ENCODE data around the gene SLC44A3. TPM values are rescaled to one million over a fixed set of nuclear protein-coding genes. Genes with fewer than 3 reads are reported as not detected.

SLC44A3 gene
- polyA plus RNA-seq, 1 donor = 70.5 TPM

GRCh38 chr1:94899756-94900155 lies 79.6 kb downstream of the SLC44A3 start:
- Histone ChIP-seq H3K27ac (ENCODE audit: low read length) (no peak overlapping the region), H3K4me3 (ENCODE audit: low read length) (no peak overlapping the region), H3K9me3 (ENCODE audit: control insufficient read depth, low read depth, low read length) (no peaks in the 10 kb centered on the region), H3K4me1 (ENCODE audit: control insufficient read depth, insufficient read depth, low read length) (no peaks in the 10 kb centered on the region), H3K27me3 (ENCODE audit: control insufficient read depth, insufficient read depth, low read length) (no peaks in the 10 kb centered on the region), H3K36me3 (ENCODE audit: control insufficient read depth, insufficient read depth, low read length) (peaks cover 26% of the 10 kb centered on the region)
- no CpG with 5 or more reads among the region's 1 CpG for WGBS (ENCODE audit: insufficient coverage, low lambda C conversion rate)
- no peak for DNase-seq

- WGBS (ENCODE audit: insufficient coverage, low lambda C conversion rate) = 60% methylated on average over 1 of the region's 4 CpGs
- Histone ChIP-seq H3K27ac (ENCODE audit: low read length) (no peak overlapping the region), H3K27me3 (ENCODE audit: control insufficient read depth, insufficient read depth, low read length) (no peaks in the 10 kb centered on the region), H3K9me3 (ENCODE audit: control insufficient read depth, low read depth, low read length) (no peaks in the 10 kb centered on the region), H3K4me1 (ENCODE audit: control insufficient read depth, insufficient read depth, low read length) (no peaks in the 10 kb centered on the region), H3K36me3 (ENCODE audit: control insufficient read depth, insufficient read depth, low read length) (peaks cover 13% of the 10 kb centered on the region), H3K4me3 (ENCODE audit: low read length) (no peak overlapping the region)
- no peak for DNase-seq
Measured at GRCh38 chr1:94901841-94902240, 81.7 kb downstream of the SLC44A3 start.

GRCh38 chr1:94903280-94904009 lies 83.3 kb downstream of the SLC44A3 start:
- Histone ChIP-seq H3K27ac (ENCODE audit: low read length) (no peak overlapping the region), H3K4me3 (ENCODE audit: low read length) (no peak overlapping the region), H3K27me3 (ENCODE audit: control insufficient read depth, insufficient read depth, low read length) (no peaks in the 10 kb centered on the region), H3K36me3 (ENCODE audit: control insufficient read depth, insufficient read depth, low read length) (peaks cover 8% of the 10 kb centered on the region), H3K9me3 (ENCODE audit: control insufficient read depth, low read depth, low read length) (no peaks in the 10 kb centered on the region), H3K4me1 (ENCODE audit: control insufficient read depth, insufficient read depth, low read length) (no peaks in the 10 kb centered on the region)
- WGBS (ENCODE audit: insufficient coverage, low lambda C conversion rate) = no CpG with 5 or more reads among the region's 7 CpGs
- no peak for DNase-seq

- no peak overlapping the region for H3K27ac ChIP-seq (ENCODE audit: low read length)
- DNase-seq = no peak
- no peaks in the 10 kb centered on the region for H3K4me1 ChIP-seq (ENCODE audit: control insufficient read depth, insufficient read depth, low read length)
- H3K4me3 ChIP-seq (ENCODE audit: low read length) = no peak overlapping the region
- H3K27me3 ChIP-seq (ENCODE audit: control insufficient read depth, insufficient read depth, low read length) = no peaks in the 10 kb centered on the region
- no CpG with 5 or more reads among the region's 4 CpGs for WGBS (ENCODE audit: insufficient coverage, low lambda C conversion rate)
- H3K9me3 ChIP-seq (ENCODE audit: control insufficient read depth, low read depth, low read length) = no peaks in the 10 kb centered on the region
- H3K36me3 ChIP-seq (ENCODE audit: control insufficient read depth, insufficient read depth, low read length) = peaks cover 6% of the 10 kb centered on the region
Measured at GRCh38 chr1:94905207-94905606, 85.0 kb downstream of the SLC44A3 start.

- Histone ChIP-seq H3K36me3 (ENCODE audit: control insufficient read depth, insufficient read depth, low read length) (peaks cover 3% of the 10 kb centered on the region), H3K27me3 (ENCODE audit: control insufficient read depth, insufficient read depth, low read length) (no peaks in the 10 kb centered on the region), H3K9me3 (ENCODE audit: control insufficient read depth, low read depth, low read length) (no peaks in the 10 kb centered on the region), H3K27ac (ENCODE audit: low read length) (no peak overlapping the region), H3K4me1 (ENCODE audit: control insufficient read depth, insufficient read depth, low read length) (no peaks in the 10 kb centered on the region), H3K4me3 (ENCODE audit: low read length) (no peak overlapping the region)
- no peak for DNase-seq
- WGBS (ENCODE audit: insufficient coverage, low lambda C conversion rate) = 88% methylated on average over 3 of the region's 5 CpGs
Measured at GRCh38 chr1:94906382-94906781, 86.2 kb downstream of the SLC44A3 start.

- no peaks in the 10 kb centered on the region for H3K36me3 ChIP-seq (ENCODE audit: control insufficient read depth, insufficient read depth, low read length)
- no peaks in the 10 kb centered on the region for H3K27me3 ChIP-seq (ENCODE audit: control insufficient read depth, insufficient read depth, low read length)
- no peaks in the 10 kb centered on the region for H3K9me3 ChIP-seq (ENCODE audit: control insufficient read depth, low read depth, low read length)
- 76% methylated on average over 3 of the region's 3 CpGs for WGBS (ENCODE audit: insufficient coverage, low lambda C conversion rate)
- DNase-seq = no peak
- no peak overlapping the region for H3K4me3 ChIP-seq (ENCODE audit: low read length)
- no peaks in the 10 kb centered on the region for H3K4me1 ChIP-seq (ENCODE audit: control insufficient read depth, insufficient read depth, low read length)
- H3K27ac ChIP-seq (ENCODE audit: low read length) = no peak overlapping the region
Measured at GRCh38 chr1:94907136-94907535, 87.0 kb downstream of the SLC44A3 start.

- H3K4me1 ChIP-seq (ENCODE audit: control insufficient read depth, insufficient read depth, low read length) = no peaks in the 10 kb centered on the region
- no peaks in the 10 kb centered on the region for H3K36me3 ChIP-seq (ENCODE audit: control insufficient read depth, insufficient read depth, low read length)
- WGBS (ENCODE audit: insufficient coverage, low lambda C conversion rate) = no CpG with 5 or more reads among the region's 7 CpGs
- H3K9me3 ChIP-seq (ENCODE audit: control insufficient read depth, low read depth, low read length) = no peaks in the 10 kb centered on the region
- no peaks in the 10 kb centered on the region for H3K27me3 ChIP-seq (ENCODE audit: control insufficient read depth, insufficient read depth, low read length)
- no peak overlapping the region for H3K27ac ChIP-seq (ENCODE audit: low read length)
- no peak for DNase-seq
- no peak overlapping the region for H3K4me3 ChIP-seq (ENCODE audit: low read length)
Measured at GRCh38 chr1:94908190-94908589, 88.0 kb downstream of the SLC44A3 start.

- no peaks in the 10 kb centered on the region for H3K36me3 ChIP-seq (ENCODE audit: control insufficient read depth, insufficient read depth, low read length)
- H3K27me3 ChIP-seq (ENCODE audit: control insufficient read depth, insufficient read depth, low read length) = no peaks in the 10 kb centered on the region
- no peak for DNase-seq
- no CpG with 5 or more reads among the region's 2 CpGs for WGBS (ENCODE audit: insufficient coverage, low lambda C conversion rate)
- H3K27ac ChIP-seq (ENCODE audit: low read length) = no peak overlapping the region
- H3K4me1 ChIP-seq (ENCODE audit: control insufficient read depth, insufficient read depth, low read length) = no peaks in the 10 kb centered on the region
- H3K4me3 ChIP-seq (ENCODE audit: low read length) = no peak overlapping the region
- no peaks in the 10 kb centered on the region for H3K9me3 ChIP-seq (ENCODE audit: control insufficient read depth, low read depth, low read length)
Measured at GRCh38 chr1:94908965-94909364, 88.8 kb downstream of the SLC44A3 start.

- Histone ChIP-seq H3K4me3 (ENCODE audit: low read length) (no peak overlapping the region), H3K4me1 (ENCODE audit: control insufficient read depth, insufficient read depth, low read length) (no peaks in the 10 kb centered on the region), H3K36me3 (ENCODE audit: control insufficient read depth, insufficient read depth, low read length) (no peaks in the 10 kb centered on the region), H3K27ac (ENCODE audit: low read length) (no peak overlapping the region), H3K9me3 (ENCODE audit: control insufficient read depth, low read depth, low read length) (no peaks in the 10 kb centered on the region), H3K27me3 (ENCODE audit: control insufficient read depth, insufficient read depth, low read length) (no peaks in the 10 kb centered on the region)
- DNase-seq = no peak
- WGBS (ENCODE audit: insufficient coverage, low lambda C conversion rate) = 95% methylated on average over 4 of the region's 6 CpGs
Measured at GRCh38 chr1:94909486-94909885, 89.3 kb downstream of the SLC44A3 start.

- Histone ChIP-seq H3K4me1 (ENCODE audit: control insufficient read depth, insufficient read depth, low read length) (no peaks in the 10 kb centered on the region), H3K4me3 (ENCODE audit: low read length) (no peak overlapping the region), H3K27me3 (ENCODE audit: control insufficient read depth, insufficient read depth, low read length) (no peaks in the 10 kb centered on the region), H3K36me3 (ENCODE audit: control insufficient read depth, insufficient read depth, low read length) (no peaks in the 10 kb centered on the region), H3K27ac (ENCODE audit: low read length) (no peak overlapping the region), H3K9me3 (ENCODE audit: control insufficient read depth, low read depth, low read length) (no peaks in the 10 kb centered on the region)
- WGBS (ENCODE audit: insufficient coverage, low lambda C conversion rate) = 100% methylated on average over 1 of the region's 9 CpGs
- no peak for DNase-seq
Measured at GRCh38 chr1:94912263-94913184, 92.4 kb downstream of the SLC44A3 start.
